Hypothalamus (tissue), 51 donors: ENCODE data around the gene CHST2.
"Not testable (repeated sequence)": the region's sequence is repeated elsewhere in the genome, so short reads cannot be mapped to it uniquely, and the experiment has no call there.

Experiments
- DNase-seq, 51 donors: peaks; one replicate each; lab custom pipeline; 2025; lab: John Stamatoyannopoulos, UW

The CHST2 gene

GRCh38 chr3:143165211-143165610 is 45.6 kb downstream of the CHST2 start:
- no peak for DNase-seq

- not testable (repeated sequence) for DNase-seq
These were observed 46.2 kb downstream of the CHST2 start for GRCh38 chr3:143165612-143166285.

GRCh38 chr3:143166376-143166775 is 46.8 kb downstream of the CHST2 start:
- DNase-seq: no peak

GRCh38 chr3:143167969-143168854 is 48.6 kb downstream of the CHST2 start:
- DNase-seq: no peak

GRCh38 chr3:143168855-143169192 is 49.3 kb downstream of the CHST2 start:
- no peak for DNase-seq

GRCh38 chr3:143170074-143170473 is 50.5 kb downstream of the CHST2 start:
- no peak for DNase-seq

- DNase-seq: no peak
These were observed 51.1 kb downstream of the CHST2 start for GRCh38 chr3:143170676-143171075.

GRCh38 chr3:143171141-143171980 is 51.8 kb downstream of the CHST2 start:
- no peak for DNase-seq

- no peak for DNase-seq
These were observed 52.7 kb downstream of the CHST2 start for GRCh38 chr3:143172062-143172794.

GRCh38 chr3:143172795-143173145 is 53.2 kb downstream of the CHST2 start:
- DNase-seq: no peak

- no peak for DNase-seq
These were observed 53.7 kb downstream of the CHST2 start for GRCh38 chr3:143173242-143173641.
